CD4-positive, alpha-beta T cell treated with Interleukin-17A for 1 hour (primary cell): ENCODE results near the gene PDXK.
A peak's percentile ranks its signal among the peaks of the same experiment; 100 is the strongest.

Experiments used
- DNase-seq: peaks from one replicate; pipeline ENCODE4 v3.0.0-alpha.2; 2020

PDXK gene

GRCh38 chr21:43808367-43808766 lies 89.4 kb downstream of the PDXK start:
- DNase-seq: no peak

- no peak for DNase-seq
Observed at GRCh38 chr21:43808832-43809251, 89.9 kb downstream of the PDXK start.

- DNase-seq: no peak
Observed at GRCh38 chr21:43809346-43809799, 90.4 kb downstream of the PDXK start.

DNA sequence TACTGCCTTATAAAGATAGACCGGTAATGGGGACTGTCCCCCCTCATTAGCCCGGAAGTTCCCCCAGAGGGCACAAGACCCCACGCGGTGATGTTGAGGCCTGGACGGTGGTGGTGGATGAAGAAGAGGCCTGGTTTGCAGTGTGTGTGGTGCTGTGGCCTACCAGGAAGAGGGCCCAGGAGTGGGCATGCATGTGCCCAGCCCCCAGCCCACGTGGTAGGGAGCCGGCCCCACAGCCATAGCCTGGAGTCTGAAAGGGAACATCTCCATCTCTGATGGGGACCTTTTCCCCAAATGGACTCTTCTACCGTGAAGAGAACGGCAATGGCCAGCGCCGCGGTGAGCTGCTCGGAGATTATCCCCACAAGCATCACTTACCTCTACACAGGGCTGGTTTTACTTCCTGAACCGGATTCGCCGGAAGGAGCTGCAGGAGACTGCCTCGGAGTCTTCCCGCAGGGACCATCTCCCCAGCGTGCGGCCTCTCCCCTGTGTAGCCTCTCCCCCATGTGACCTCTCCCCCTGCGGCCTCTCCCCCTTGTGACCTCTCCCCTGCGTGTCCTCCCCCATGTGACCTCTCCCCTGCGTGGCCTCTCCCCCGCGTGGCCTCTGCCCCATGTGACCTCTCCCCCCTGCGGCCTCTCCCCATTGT lies 91.0 kb downstream of the PDXK start:
- no peak for DNase-seq

GRCh38 chr21:43810505-43811261 lies 91.8 kb downstream of the PDXK start:
- DNase-seq: peak; percentile 84

- DNase-seq: no peak
Observed at GRCh38 chr21:43811262-43812105, 92.6 kb downstream of the PDXK start.
